GM21825 (cell line): ENCODE measurements around the gene C11orf58.
A peak's percentile ranks its signal among the peaks of the same experiment; 100 is the strongest.

Experiments
- ATAC-seq: cut with Tn5 transposase; IDR thresholded peaks from one replicate; pipeline ENCODE4 v1.9.1; 2021; ENCODE audit warnings: mild to moderate bottlenecking, moderate library complexity; ENCODE audit not compliant: unreplicated experiment

The C11orf58 gene

DNA sequence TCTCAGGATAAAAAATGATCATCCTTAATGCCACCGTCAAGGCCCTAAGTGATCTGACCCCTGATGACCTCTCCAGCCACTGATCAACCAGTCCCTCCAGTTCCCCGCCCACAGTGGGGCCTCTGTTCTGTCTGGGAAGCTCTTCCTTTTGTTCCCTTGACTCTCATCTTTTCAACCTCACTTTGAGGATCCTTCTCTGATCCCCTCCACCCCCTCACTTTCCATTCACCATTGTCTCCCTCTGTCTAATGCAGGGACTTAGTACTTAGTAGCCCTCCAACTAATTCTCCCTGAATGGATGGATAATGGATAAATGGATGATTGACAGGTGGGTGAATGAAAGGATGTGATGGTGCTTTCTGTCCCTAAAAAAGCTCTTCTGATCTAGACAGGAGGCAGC lies 45.6 kb downstream of the C11orf58 start:
- no peak for ATAC-seq

DNA sequence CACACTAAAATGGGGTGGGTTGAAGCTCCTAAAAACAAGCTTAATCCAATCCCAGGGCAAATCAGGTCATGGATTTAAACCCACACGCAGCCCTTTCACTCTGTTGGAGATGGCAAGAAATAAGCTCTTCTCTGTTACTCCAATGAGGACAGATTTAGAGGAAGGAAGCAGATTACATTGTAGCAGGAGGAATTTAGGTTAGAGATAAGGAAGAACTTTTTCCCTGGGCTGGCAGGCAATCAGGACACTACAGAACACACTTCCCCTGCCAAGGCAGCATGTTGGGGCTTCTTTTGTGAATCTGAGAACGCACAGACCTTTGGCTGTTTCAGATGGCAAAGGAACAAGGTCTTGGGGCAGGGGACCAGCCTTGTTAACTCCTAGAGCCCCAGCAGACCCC lies 46.2 kb downstream of the C11orf58 start:
- ATAC-seq, result no peak

DNA sequence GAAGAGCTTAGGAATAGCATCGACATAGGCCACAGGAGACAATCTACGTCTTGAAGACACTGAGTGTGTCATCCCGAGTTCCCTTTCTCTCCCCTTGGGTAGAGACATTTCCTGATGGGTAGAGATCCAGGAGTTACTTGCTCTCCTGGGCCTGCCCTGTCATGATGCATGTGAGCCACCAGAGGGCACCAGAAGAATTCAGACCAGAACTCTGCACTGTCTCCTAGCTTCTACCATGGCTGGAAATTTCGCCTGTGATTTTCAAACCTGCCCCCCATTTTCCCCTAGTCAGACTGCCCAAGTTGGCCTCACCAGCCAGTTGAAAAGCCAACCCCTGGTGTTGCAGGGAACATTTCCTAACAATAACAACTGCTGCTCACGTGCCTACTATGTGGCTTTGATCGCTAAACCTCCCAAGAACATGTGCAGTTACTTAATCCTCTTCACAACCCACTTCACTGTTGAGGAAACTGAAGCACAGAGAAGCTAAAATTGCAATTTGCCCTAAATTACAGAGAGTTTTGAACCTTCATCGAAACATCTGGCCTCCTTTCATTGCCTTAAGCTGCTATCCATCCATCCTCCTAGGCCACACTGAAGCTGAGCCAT lies 47.2 kb downstream of the C11orf58 start:
- ATAC-seq, result peak; percentile 81

DNA sequence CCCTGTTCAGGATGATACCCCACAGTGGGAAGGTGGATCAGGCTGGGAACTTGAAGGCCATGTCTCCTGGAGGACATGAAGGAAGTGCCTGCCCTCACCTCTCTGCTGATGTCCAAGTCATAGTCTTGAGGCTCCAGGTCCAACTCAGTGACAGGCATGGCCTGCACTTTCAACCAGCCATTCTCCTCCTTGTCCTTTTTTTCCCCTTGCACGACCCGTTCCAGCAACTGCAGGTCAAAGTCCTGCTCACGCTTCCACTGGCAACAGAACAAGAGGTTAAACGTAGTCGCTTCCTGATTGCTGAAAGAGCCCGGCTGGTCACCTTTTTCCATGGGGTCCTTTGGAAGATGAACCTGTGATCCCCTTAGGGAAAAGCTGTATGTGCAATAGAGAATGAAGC lies 47.7 kb downstream of the C11orf58 start:
- no peak for ATAC-seq

DNA sequence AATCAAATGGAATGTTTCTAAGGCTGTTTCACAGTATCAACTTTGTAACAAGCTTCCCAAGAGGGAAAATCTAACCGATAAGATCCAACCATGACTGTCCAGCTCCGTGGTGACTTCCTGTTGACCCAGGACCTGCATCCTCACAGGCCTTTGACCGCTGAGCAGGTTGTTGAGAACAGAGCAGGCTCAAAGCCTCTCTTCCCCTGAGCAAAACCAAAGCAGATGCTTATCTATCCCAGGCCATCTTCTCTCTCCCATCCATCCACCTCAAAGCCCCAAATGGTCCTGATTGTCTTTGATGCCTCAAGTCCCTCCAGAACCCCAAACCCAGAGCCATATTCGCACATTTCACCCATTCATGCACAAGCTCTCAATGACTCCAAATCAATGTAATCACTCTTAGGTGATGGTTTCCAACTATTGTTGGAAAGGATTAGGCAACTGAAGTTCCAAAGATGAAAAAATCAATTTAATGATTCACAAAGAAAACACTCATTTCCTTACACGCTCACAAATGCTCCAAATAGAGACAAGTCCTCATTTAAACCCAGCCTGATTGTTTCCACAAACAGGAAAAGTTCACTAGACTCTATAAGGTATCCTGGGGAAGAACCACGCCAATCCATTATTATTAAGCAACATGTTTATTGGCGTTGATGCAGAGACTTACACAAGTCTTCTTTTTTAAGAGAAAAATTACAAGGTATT lies 48.7 kb downstream of the C11orf58 start:
- no peak for ATAC-seq

DNA sequence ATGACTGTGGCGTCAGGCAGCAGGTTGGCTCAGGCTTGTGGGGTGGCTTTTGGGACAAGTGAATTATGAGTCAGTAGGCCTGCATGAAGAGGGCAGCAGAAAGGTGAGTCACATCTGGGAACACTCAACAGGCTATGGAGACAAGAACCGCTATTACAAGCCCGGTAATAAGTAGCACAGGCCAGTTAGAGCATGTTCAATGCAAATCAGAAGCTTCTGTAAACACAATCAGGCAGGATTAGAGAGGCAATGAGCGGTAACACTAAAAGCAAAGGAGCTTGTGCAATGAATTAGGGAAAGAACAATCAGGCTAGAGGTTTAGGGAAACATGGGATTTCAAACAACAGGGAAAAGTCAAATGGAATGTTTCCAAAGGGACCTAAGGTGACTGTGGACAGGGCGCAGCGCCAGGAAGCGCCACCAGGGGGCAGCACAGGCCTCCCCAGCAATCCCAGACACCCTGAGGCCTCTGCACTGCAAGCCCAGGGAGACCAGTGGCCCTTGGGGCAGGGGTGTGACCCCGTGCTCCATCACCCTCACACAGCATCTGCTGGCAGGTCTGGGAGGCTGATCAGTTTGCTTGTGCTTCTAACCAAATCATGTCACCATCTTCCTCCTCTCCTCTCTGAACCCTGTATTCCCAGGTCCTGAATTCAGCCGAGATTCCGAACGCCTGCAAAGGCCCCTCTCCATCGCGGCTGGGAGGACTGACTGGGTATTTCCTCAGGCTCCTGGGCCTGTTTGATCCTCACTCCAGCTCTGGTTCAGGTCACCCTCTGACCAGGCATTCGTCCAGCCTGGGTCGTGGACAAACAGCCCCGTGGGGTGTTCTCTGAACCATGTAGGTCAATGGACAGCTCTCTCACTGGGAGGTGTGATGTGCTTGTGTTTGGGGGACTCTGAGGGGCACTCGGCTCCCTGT lies 50.0 kb downstream of the C11orf58 start:
- ATAC-seq, result peak; percentile 59

DNA sequence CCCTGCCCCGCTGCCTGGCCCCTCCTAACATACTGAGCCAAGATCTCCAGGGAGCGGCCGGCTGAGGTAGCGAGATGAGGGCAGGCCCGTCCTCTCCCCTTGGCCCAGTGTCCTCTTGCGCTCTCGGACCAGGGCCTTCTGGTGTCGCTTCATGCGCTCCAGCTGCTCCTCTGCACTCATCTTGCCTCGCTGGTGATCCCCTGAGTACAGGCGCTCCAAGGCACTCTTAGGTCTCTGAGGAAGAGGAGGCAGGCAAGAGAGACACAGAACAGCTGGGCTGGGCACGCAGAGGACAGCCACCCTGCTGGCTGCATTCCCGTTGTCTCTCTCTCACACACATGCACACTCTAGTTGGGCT lies 50.6 kb downstream of the C11orf58 start:
- ATAC-seq, result no peak

DNA sequence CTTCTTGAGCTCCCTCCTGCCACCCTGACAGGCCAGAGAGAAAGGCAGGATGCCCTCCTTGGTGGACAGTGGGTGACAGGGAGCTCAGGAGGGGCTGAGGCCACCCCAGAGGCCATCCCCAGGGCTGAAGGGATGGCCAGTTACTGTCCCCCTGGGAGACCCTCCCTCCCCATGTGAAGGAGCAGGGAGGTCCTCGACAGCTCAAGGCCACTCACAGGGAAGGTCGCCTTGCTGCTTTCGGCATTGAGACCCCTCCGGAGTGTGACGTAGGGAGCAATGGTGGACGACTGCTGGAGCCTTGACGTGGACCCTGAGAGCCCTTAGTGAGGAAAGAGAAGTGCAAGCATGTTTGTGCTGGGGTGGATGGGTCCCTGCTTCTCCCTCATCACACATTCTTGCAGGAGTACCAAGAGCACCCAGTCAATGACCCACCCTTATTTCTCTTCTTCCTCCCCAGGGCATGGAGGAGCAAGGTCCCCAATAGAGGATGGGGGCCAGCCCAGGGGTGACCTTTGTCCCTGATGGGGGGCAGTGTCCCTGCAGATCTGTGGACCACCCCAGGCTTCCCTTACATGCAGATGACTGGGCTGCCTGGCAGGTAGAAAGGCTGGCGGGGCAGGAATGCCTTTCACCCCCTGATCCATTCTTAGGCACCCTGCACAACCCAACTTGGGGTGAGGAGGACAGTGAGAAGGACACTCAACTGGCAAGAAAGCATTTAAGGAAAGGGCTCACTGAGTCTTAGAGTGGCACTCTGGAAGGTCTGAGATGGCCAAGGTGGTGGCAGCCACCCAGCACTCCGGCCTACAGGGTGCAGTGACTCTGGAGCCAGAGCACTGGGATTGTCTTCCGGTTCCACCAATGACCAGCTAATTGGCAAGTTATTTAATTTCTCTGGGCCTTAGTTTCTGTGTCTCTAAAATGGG lies 51.4 kb downstream of the C11orf58 start:
- no peak for ATAC-seq

DNA sequence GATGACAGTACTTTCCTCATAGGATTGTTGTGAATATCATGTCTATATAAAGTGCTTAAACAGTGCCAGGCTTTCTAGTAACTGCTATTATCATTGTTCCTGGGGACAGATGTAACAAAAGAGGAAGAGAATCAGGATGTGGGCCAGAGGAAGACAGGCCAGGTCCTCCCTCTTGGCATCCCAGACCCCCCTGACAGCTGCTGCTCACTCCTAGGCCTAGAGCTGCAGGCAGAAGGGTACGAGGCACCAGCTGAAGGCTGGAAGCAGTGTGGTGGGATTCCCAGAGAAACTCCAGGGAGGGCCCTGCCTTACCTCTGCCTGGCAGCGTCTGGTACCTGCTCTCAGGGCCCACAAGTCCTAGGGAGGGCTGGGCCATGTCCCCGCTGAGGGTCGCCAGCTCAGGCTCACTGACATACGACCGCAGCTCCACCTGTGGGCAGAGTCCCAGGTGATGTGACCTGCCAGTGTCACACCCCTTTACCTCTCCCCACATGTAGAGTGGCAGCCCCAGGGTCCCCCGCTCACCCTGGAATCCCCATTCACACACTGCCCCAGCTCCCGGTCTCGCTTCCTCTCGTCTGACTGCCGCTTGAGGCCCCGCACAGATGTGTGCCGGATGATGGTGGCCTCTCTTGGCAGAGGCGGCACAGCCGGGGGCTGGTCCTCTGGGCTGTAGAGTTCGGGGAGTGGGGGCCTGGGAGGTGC lies 52.2 kb downstream of the C11orf58 start:
- no peak for ATAC-seq

DNA sequence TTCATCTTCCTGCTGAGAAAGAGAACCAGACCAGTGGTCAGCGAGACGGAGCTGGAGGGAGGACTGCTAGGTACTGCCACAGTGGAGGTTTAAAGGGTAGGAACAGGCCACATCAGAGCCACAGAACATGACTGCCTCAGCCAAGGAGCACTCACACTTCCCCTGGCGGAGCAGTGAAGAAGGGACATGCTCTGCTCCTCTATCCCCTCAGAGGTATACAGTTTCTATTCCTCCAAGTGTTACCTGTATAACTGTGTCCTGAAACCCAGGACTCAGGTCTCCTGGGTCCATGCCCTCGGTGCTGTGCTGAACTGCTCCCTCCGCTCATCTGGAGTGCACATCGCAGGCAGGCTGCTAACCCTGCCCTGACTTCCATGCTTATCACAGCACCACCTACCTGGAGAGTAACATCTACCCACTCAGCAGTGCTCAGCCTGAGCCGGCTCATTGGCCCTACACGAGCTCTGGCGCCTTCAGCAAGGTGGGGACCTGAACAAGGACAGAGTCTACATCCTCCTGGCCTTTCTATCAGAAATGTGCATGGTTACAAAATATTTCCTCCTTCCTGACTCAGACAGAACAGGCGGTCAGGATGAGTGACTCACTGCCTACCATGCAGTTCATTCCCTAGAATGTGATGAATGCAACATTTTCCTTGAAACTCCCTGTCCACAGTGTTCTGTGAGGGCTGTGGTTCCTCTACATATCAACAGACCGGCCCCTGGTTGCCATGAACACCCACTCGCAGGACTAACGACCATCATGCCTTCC lies 52.9 kb downstream of the C11orf58 start:
- ATAC-seq, result no peak

DNA sequence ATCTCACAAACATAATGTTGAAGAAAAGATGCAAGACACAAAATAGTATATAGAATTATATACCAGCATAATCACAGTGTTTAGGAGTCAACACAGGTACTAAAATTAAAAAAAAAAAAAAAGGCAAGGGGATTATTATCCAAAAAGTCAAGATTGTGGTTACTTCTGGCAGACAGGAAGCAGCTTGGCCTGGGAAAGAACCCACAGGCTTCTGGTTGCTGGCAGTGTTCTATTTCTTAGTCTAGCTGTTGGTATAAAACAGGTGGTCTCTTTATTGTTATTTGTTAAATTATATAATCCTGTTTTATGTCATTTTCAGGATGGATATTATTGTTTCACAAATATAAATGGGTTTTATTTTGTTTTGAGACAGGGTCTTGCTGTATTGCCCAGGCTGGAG lies 54.0 kb downstream of the C11orf58 start:
- ATAC-seq, result no peak

DNA sequence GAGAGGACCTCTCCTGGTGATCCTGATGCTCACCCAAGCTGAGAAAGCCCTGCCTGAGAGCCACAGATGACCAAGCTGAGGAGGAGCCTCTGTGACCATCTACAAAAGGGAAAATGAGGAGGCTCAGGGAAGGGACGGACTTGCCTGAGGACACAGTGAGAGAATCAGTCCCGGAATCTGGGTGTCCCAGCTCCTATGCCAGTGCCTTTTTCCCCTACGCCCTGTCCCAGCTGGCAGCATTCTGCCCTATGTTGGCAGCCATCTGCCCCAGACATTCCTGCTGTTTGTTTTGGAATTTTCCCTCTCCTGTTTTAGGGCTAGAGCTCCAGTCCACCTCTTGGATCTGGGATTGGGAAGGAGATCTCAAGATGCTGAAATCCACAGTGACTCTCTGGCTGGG lies 54.6 kb downstream of the C11orf58 start:
- ATAC-seq, result no peak

DNA sequence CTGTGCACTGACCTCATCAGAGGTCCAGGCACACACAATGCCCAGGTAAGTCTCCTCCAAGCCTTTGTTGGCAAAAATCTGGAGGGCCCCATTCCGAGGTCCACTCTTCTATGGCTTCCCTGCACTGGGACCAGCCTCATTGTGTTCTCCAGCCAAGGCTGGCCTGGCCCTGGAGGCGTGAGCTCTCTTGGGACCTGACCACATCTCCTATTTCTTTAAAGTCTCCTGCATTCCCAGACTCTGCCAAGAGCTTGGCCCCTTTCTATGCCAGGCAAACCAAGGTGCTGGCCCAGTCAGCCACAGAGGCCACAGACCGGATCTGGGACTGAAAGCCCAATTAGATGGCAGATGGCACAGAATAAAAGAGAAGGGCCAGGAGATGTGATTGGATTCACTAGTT lies 55.1 kb downstream of the C11orf58 start:
- ATAC-seq, result no peak

DNA sequence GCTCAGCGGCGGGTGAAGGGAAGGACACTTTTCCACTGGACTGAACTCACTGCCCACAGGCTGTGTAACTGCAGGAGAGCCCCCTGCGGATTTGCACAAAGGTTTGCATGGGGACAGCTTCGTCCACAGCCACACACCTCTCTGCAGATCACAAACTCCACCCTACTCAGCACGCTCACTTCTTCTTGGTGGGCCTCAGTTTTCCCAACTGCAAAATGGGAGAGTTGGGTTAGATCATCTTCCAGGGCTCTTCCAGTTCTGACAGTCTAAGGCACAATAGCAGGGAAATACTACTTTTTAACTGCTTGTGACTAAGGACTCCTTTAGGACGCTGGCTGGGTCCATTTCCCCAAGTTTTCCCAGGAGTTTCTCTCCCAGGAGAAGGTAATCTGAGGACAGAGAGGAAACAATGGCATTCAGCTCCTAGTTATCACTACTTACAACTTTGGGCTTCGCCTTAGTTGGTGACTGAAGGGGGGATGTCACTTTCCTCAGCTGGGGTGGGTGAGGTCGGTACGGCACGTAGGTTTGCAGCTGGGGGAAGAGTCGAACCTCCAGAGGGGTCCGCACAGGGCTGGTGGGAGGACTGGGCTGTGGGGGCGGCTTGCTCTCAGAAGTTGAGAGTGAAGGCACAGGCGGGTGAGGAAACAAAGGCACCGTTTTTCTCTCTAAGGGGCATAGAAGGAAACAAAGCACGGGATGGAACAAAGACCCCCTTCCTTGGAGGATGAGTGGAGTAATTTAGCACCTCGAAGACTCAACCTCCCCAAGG lies 55.8 kb downstream of the C11orf58 start:
- no peak for ATAC-seq

DNA sequence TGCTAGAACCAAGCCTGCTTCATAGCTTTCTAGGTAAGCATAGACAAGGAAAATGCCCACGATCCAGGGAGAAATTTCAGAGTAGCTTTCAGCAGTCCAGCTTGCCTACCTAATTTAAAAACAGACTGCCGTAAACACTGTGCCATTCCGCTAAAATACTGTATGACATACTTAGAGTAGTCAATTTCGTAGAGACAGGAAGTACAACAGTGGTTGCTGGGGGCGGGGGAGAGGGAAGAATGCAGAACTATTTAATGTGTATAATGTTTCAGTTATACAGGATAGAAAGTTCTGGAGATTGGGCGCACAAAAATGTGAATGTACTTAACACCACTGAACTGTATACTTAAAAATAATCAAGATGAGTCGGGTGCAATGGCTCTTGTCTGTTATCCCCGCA lies 56.7 kb downstream of the C11orf58 start:
- no peak for ATAC-seq

DNA sequence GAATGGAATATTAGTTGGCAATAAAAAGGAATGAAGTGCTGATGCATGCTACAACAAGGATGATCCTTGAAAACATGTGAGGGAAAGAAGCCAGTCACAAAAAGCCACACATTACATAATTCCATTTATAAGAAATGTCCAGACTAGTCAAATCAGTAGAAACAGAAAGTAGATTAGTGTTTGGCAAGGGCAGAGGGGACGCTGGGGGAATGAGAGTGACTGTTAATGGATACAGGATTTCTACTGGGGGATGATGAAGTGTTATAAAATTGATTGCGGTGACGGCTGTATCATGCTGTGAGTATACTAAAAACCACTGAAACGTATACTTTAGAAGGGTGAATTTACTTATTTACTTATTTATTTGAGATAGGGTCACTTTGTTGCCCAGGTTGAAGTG lies 57.9 kb downstream of the C11orf58 start:
- ATAC-seq, result no peak

DNA sequence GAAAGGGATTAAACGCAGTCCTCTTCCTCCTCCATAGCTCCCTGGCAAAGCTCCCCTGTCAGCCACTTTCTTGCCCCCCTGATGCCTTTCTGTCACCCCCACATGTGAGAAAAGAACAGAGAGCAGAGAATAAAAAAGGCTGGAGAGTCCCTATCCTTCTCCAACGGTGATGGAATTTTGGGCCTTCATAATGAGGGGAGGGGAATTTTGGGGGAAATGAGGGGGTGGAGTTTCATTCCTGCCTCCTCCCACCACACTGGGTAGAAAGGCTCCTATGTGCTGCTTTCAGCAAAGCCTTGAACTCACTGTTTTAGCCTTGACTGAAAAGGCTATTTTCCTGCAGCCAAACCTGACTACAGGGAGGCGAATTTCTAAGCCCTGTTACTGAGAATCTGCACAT lies 59.3 kb downstream of the C11orf58 start:
- ATAC-seq, result no peak

DNA sequence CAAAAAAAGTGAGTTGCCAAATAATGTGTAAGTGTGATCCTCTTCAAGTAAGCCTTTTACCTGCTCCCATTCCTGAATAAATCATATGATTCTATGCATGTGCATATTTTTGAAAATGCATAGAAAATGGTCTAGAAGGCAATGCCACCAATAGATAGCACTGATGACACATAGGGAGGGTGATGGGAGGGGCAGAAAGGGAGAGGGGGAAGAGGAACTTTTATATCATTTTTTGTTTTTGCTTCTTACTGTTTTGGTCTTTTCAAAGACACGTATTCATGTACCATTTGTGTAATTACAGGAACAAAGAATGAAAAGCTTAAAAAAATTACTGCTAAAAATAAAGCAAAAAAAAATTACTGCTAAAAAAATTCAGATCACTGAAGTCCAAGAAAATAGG lies 60.8 kb downstream of the C11orf58 start:
- ATAC-seq, result no peak

DNA sequence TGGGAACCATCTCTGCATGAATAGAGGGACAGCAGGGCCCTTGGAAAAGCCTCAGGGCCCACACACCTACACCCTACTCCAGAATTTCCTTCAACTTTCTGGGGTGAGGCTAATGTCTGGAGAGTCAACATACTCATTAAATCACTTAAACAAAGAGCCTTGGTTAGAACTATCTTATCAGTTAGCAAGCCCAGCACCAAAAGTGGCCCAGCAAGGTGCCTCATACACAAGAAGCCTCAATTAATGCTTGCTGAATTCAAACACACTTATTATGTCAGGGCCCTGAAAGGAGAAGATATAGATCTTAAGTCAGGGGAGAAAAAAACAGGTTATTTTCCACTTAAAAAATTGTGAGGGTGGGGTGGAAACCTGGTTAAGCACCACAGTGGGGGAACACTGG lies 61.4 kb downstream of the C11orf58 start:
- ATAC-seq, result no peak
